Peyer's patch (tissue), 4 donors: ENCODE results near the gene OSBPL10. TPM values are rescaled to one million over a fixed set of nuclear protein-coding genes. Genes with fewer than 3 reads are reported as not detected.
A peak's percentile ranks its signal among the peaks of the same experiment; 100 is the strongest.

Experiments
- DNase-seq, 3 donors: peaks; one replicate each; pipeline ENCODE4 v3.0.0-alpha.2; 2017 to 2019
- H3K27ac ChIP-seq, 4 donors: fragments of 200-600 bp; sonication (generic); one replicate each; pipeline ENCODE4 v1.5.1; 2016 to 2019
- H3K27me3 ChIP-seq, 2 donors: fragments of 200-600 bp; sonication (generic); one replicate each; pipeline ENCODE4 v1.5.1; 2019
- H3K36me3 ChIP-seq, 3 donors: fragments of 200-600 bp; sonication (generic); one replicate each; pipeline ENCODE4 v1.5.1; 2016 to 2019
- H3K4me1 ChIP-seq, 4 donors: fragments of 200-600 bp; sonication (generic); one replicate each; pipeline ENCODE4 v1.5.1; 2016 to 2019
- H3K4me3 ChIP-seq, 4 donors: fragments of 200-600 bp; sonication (generic); 1 replicate in 3 of 4; 2 replicates in 1 of 4; pipeline ENCODE4 v1.5.1; 2016 to 2019; ENCODE audit warnings: mild to moderate bottlenecking in 1 of 4
- H3K9me3 ChIP-seq, 4 donors: fragments of 200-600 bp; sonication (generic); one replicate each; pipeline ENCODE4 v1.5.1; 2016 to 2019; ENCODE audit warnings: mild to moderate bottlenecking in 1 of 4
- POLR2A ChIP-seq, 2 donors: fragments of 450-650 bp; IDR thresholded peaks; one replicate each; pipeline ENCODE4 v1.5.1; 2017; ENCODE audit warnings: antibody characterized with exemption in 2 of 2, mild to moderate bottlenecking in 2 of 2, moderate library complexity in 2 of 2
- total RNA-seq, 4 donors: library from RNA; depleted of rRNA; stranded (reverse); fragments of >200 nt; gene quantifications; one replicate each; pipeline ENCODE4 v1.1.0, GENCODE V29; 2016
- TF ChIP-seq, protein P1 (sequence below), 6 experiments: fragments of 450-650 bp in 4 of 6; fragments of 200-600 bp in 2 of 6; sonication (generic) in 1 of 6; IDR thresholded peaks; one replicate each; pipeline ENCODE4 v1.5.1; 2017 to 2019; ENCODE audit warnings: antibody characterized with exemption in 6 of 6, mild to moderate bottlenecking in 3 of 6, moderate library complexity in 1 of 6

OSBPL10 gene
- total RNA-seq, 4 donors from 2014 or later: 18.5 to 128 (median 60.5) TPM

DNA sequence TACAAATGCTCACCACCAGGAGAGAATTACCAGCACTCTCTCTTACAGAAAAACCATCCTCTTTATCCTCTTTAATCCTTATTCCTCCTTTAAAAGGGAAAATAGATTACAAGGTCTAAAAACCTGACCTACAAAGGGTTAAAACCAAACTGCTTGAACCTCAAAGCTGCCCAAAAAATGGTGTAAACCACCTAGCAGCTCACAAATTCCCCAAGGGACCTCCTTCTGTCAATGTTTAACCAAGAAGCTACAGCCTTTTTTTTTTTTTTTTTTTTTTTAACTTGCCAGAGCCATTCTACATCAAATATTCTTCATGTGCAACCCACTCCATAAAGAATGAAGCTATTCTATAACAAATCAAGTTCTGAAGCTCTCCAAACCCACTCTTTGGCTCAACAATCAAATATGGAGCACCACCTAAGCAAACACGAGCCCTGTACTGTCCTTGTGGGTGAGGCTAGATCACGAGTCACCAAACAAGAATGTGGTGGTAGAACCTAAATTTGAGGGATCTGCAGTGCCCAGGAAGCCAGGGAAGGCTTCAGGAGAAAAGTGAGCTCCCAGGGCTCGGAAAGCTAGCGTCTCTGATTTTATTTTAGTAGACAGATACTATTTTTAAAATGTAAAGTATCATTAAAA, 20.1 kb downstream of the OSBPL10 start:
- H3K4me1 ChIP-seq: peaks cover 0 to 21% (median 10%) of the 10 kb centered on the region in 4 donors
- H3K27ac ChIP-seq: peak overlapping the region in 3 of 4 donors; percentile 50 to 75 (median 62)
- no peak for TF ChIP-seq POLR2A (IDR thresholded peaks at IDR 0.05)
- TF ChIP-seq, protein P1, sequence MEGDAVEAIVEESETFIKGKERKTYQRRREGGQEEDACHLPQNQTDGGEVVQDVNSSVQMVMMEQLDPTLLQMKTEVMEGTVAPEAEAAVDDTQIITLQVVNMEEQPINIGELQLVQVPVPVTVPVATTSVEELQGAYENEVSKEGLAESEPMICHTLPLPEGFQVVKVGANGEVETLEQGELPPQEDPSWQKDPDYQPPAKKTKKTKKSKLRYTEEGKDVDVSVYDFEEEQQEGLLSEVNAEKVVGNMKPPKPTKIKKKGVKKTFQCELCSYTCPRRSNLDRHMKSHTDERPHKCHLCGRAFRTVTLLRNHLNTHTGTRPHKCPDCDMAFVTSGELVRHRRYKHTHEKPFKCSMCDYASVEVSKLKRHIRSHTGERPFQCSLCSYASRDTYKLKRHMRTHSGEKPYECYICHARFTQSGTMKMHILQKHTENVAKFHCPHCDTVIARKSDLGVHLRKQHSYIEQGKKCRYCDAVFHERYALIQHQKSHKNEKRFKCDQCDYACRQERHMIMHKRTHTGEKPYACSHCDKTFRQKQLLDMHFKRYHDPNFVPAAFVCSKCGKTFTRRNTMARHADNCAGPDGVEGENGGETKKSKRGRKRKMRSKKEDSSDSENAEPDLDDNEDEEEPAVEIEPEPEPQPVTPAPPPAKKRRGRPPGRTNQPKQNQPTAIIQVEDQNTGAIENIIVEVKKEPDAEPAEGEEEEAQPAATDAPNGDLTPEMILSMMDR (IDR thresholded peaks at IDR 0.05): no peak
- no peak for DNase-seq
- H3K27me3 ChIP-seq: no peaks in the 10 kb centered on the region
- no peaks in the 10 kb centered on the region for H3K36me3 ChIP-seq
- H3K9me3 ChIP-seq: peaks cover 0 to 2% (median 0%) of the 10 kb centered on the region in 4 donors
- H3K4me3 ChIP-seq: no peak overlapping the region

DNA sequence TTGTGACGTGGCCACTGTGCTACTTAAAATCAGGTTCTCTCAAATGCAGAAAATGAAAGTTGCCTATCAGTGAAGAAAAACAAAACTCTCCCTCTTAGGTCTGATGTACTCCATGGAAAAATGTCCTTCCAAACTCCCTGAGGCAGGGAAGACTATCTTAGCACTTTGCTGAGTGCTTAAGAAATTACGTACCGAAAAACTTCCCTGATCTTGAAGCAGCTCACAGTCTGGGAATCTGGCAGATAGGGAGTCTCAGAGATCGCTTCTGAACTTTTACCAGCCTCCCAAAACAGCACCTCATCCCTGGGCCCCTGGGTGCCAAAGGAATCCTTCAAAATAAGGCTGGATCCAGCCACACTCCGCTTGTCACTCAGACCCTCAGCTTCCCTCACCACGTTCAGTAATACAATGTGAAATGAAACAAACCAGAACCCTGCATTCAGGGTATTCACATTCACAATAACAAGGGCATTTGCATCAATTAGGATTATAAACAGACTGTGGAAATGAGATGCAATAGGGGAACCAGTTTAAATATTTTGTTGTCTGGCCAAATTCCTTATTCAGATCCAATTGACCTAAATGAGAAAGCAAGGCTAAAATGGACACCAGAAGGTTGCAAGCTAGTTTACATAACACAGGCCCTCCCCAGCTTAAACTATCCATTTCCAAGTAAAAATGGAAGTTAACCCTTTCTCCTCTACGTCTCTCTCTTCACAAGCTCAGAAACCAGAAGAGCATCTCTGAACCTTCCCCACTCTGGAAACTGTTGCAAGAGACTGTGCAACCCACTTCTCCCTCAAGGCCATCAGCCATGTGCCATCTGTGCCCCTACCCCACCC, 20.9 kb downstream of the OSBPL10 start:
- DNase-seq: no peak
- peak overlapping the region; percentile 9 to 75 (median 56) for H3K27ac ChIP-seq
- H3K27me3 ChIP-seq: no peaks in the 10 kb centered on the region
- peaks cover 0 to 10% (median 0%) of the 10 kb centered on the region in 4 donors for H3K9me3 ChIP-seq
- TF ChIP-seq, protein P1 (IDR thresholded peaks at IDR 0.05): no peak
- no peak for TF ChIP-seq POLR2A (IDR thresholded peaks at IDR 0.05)
- peak overlapping the region in 2 of 4 donors; percentile 1 to 15 for H3K4me3 ChIP-seq
- H3K4me1 ChIP-seq: peaks cover 0 to 21% (median 10%) of the 10 kb centered on the region in 4 donors
- H3K36me3 ChIP-seq: no peaks in the 10 kb centered on the region

- no peak for DNase-seq
- peak overlapping the region; percentile 9 to 75 (median 56) for H3K27ac ChIP-seq
- H3K9me3 ChIP-seq: peaks cover 0 to 11% (median 0%) of the 10 kb centered on the region in 4 donors
- no peaks in the 10 kb centered on the region for H3K27me3 ChIP-seq
- H3K36me3 ChIP-seq: no peaks in the 10 kb centered on the region
- peaks cover 0 to 21% (median 10%) of the 10 kb centered on the region in 4 donors for H3K4me1 ChIP-seq
- TF ChIP-seq POLR2A (IDR thresholded peaks at IDR 0.05): no peak
- TF ChIP-seq, protein P1 (IDR thresholded peaks at IDR 0.05): no peak
- H3K4me3 ChIP-seq: no peak overlapping the region
Observed at GRCh38 chr3:31959251-31959650, 21.8 kb downstream of the OSBPL10 start.

GRCh38 chr3:31958701-31959152, 22.3 kb downstream of the OSBPL10 start:
- H3K4me3 ChIP-seq: no peak overlapping the region
- peaks cover 0 to 21% (median 10%) of the 10 kb centered on the region in 4 donors for H3K4me1 ChIP-seq
- no peak for DNase-seq
- H3K27ac ChIP-seq: peak overlapping the region; percentile 11 to 75 (median 50)
- peaks cover 0 to 11% (median 0%) of the 10 kb centered on the region in 4 donors for H3K9me3 ChIP-seq
- no peaks in the 10 kb centered on the region for H3K36me3 ChIP-seq
- no peaks in the 10 kb centered on the region for H3K27me3 ChIP-seq
- TF ChIP-seq POLR2A (IDR thresholded peaks at IDR 0.05): no peak
- TF ChIP-seq, protein P1 (IDR thresholded peaks at IDR 0.05): no peak

- no peak overlapping the region for H3K4me3 ChIP-seq
- TF ChIP-seq, protein P1 (IDR thresholded peaks at IDR 0.05): no peak
- TF ChIP-seq POLR2A (IDR thresholded peaks at IDR 0.05): no peak
- H3K9me3 ChIP-seq: peaks cover 0 to 11% (median 0%) of the 10 kb centered on the region in 4 donors
- no peaks in the 10 kb centered on the region for H3K36me3 ChIP-seq
- no peaks in the 10 kb centered on the region for H3K27me3 ChIP-seq
- H3K4me1 ChIP-seq: peaks cover 0 to 19% (median 6%) of the 10 kb centered on the region in 4 donors
- no peak for DNase-seq
- peak overlapping the region in 1 of 4 donors; percentile 62 for H3K27ac ChIP-seq
Observed at GRCh38 chr3:31957106-31957505, 24.0 kb downstream of the OSBPL10 start.
